HG02981 (cell line): ENCODE data around the gene TSKS.
"Not testable (repeated sequence)": the region's sequence is repeated elsewhere in the genome, so short reads cannot be mapped to it uniquely, and the experiment has no call there.

Source experiments
- ATAC-seq: cut with Tn5 transposase; IDR thresholded peaks from one replicate; pipeline ENCODE4 v1.9.1; 2021; ENCODE audit warnings: mild to moderate bottlenecking, moderate library complexity; ENCODE audit not compliant: unreplicated experiment

The TSKS gene

DNA sequence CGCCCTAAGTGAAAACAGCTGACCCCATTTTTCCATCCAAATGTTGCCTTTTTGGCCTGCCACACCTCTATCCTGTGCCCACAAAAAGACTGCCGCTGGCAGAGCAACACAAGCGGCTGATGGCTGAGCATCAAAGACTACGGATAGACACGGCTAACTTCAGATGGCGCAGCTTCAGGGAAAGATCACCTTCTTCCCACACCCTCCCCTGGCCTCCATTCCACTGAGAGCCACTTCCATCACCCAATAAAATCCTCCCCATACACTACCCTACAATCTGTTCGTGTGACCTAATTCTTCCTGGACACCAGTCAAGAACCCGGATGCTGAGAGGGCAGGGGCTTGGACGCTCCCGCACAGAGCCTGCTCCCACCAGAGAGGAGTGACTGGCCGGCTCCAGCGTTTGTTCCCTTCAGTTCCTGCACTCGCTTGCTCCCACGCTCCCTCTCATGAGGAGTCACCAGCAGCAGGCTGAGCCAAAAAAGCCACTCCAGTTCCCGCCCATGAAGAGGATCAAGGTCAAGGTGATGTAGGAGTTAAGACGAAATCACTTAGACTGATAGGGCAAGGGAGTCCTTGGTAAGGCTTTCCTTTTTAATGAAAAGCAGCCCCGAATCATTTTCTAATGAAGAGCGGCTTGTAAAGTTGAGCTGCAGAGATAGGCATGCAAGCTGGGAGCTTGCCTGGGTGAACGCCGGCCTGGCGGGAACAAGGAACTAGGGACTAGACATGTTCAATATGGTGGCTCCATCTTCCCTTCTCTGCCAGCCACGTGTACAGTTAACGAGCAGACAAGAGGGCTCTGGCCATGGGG lies 35.7 kb downstream of the TSKS start:
- no peak for ATAC-seq

GRCh38 chr19:49719420-49719819 lies 43.7 kb downstream of the TSKS start:
- not testable (repeated sequence) for ATAC-seq

DNA sequence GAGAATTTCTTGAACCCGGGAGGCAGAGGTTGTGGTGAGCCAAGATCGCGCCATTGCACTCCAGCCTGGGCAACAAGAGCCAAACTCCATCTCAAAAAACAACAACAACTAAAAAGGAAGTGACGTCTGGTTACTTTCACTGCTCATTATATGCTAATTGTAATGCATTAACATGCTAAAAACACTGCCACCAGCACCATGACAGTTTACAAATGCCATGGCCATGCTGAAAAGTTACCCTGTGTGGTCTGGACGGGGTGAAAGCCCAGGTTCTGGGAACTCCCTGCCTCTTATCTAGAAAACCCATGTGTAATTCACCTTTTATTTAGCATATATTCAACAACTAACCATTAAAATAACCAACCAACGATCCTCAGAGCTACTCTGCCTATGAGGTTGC lies 44.1 kb downstream of the TSKS start:
- no peak for ATAC-seq

GRCh38 chr19:49718511-49718910 lies 44.6 kb downstream of the TSKS start:
- no peak for ATAC-seq

DNA sequence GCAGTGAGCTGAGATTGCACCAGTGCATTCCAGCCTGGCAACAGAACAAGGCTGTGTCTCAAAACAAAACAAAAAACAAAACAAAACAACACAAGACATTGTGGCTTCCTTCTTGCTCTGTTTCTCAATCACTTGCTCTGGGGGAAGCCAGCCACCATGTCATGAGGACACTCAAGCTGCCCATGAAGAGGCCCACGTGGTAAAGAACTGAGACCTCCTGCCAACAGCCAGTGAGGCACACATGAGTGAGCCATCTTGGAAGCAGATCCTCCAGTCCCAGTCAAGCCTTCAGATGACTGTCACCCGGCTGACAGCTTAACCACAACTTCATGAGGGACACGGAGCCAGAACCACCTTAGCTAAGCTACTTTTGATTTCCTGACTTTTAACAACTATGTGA lies 47.0 kb downstream of the TSKS start:
- no peak for ATAC-seq

DNA sequence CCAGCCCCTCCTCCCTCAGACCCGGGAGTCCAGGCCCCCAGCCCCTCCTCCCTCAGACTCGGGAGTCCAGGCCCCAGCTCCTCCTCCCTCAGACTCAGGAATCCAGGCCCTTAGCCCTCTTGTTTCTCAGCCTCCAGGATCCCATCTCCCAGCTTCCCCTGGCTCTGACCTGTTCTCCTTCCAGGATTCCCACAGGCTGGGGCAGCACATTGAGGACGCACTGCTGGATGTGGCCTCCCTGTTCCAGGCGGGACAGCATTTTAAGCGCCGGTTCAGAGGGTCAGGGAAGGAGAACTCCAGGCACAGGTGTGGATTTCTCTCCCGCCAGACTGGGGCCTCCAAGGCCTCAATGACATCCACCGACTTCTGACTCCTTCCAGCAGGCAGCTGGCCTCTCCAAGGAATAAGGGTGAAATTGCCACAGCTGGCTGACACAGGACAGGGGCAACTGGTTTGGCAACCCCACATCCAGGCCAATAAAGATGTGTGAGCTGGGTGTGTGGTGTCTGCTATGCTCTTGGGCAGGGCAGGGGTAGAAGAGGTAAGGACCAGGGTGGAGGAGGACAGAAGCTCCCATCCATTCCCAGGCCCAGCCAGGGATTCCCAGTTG lies 49.8 kb downstream of the TSKS start:
- no peak for ATAC-seq

- ATAC-seq: no peak
These were observed 50.7 kb downstream of the TSKS start for GRCh38 chr19:49712397-49712859.

- ATAC-seq: no peak
These were observed 52.6 kb downstream of the TSKS start for GRCh38 chr19:49710372-49710951.

DNA sequence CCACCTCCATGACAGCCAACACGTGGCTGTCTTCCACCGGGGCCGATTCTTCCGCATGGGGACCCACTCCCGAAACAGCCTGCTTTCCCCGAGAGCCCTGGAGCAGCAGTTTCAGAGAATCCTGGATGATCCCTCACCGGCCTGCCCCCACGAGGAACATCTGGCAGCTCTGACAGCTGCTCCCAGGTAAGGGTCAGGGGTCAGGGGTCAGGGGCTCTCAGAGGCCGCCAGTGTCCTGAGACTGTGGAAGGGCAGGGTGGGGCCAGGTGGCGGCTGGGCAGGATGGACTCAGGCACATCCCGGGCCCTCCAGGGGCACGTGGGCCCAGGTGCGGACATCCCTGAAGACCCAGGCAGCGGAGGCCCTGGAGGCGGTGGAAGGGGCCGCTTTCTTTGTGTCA lies 57.2 kb downstream of the TSKS start:
- no peak for ATAC-seq

DNA sequence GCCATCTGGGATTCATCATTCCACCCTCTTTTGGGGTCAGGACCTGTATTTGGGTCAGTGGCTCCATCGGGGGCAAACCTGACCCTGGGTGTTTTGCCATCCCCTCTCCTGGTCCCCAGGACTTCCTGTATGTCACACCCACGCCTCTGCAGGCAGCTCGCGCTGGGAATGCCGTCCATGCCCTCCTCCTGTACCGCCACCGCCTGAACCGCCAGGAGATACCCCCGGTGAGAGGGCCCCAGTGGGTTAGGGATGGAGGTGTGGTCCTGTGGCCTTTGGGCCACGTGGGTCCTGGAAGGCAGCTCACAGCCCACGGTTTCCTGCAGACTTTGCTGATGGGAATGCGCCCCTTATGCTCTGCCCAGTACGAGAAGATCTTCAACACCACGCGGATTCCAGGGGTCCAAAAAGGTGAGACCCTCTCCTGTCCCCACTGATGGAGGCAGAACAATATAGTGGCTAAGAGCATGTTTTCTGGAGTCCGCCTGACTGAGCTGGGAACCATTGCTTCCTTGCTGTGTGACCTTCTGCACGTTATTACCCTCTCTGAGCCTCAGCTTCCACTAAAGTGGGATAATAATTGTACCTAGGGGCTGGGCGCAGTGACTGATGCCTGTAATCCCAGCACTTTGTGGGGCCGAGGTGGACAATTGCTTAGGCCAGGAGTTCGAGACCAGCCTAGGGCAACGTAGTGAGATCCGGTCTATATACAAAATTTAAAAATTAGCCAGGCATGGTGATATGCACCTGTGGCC lies 58.0 kb downstream of the TSKS start:
- ATAC-seq: no peak

DNA sequence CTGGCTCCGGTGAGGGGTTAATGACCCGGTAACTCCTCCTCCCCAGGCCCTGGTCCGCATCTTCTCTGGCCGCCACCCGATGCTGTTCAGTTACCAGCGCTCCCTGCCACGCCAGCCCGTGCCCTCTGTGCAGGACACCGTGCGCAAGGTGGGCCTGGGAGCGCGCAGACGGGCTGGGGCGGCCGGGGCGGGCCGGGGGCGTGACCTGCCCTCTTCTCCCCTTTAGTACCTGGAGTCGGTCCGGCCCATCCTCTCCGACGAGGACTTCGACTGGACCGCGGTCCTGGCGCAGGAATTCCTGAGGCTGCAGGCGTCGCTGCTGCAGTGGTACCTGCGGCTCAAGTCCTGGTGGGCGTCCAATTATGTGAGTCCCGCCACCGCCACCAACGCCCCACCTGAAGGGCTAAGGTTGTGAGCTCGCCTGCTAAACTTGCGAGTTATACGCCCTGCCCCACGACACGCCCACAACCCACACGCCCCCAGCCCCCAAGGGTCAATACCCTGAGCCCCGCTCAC lies 61.8 kb downstream of the TSKS start:
- ATAC-seq: no peak

- no peak for ATAC-seq
These were observed 62.5 kb downstream of the TSKS start for GRCh38 chr19:49700563-49700962.

GRCh38 chr19:49699364-49699763 lies 63.7 kb downstream of the TSKS start:
- no peak for ATAC-seq

DNA sequence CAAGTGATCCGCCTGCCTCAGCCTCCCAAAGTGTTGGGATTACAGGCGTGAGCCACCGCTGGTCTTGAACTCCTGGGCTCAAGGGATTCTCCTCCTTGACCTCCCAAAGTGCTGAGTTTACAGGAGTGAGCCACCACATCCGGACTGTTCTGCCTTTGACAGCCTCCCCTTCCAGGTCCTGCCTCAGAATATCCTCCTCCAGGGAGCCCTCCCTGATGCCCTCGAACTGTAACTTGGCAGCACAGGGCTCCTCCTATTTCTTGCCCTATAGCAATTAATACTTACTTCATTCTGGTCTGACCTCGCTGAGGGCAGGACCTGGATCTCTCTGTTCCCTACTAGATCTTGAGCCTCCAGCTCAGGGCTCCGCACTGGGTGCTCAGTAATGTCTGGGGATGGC lies 66.2 kb downstream of the TSKS start:
- no peak for ATAC-seq

GRCh38 chr19:49696115-49696514 lies 67.0 kb downstream of the TSKS start:
- no peak for ATAC-seq

DNA sequence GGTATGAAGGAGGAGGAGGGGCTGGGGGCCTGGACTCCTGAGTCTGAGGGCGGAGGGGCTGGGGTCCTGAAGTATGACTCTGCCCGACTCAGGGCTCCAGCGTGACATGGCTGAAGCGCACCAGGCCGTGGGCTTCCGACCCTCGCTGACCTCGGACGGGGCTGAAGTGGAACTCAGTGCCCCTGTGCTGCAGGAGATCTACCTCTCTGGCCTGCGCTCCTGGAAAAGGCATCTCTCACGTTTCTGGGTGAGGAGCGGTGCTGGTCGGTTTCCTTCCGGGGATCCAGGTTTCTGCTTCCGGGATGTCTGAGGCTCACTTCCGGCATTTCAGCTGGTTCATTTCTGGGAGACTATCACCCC lies 71.0 kb downstream of the TSKS start:
- no peak for ATAC-seq

DNA sequence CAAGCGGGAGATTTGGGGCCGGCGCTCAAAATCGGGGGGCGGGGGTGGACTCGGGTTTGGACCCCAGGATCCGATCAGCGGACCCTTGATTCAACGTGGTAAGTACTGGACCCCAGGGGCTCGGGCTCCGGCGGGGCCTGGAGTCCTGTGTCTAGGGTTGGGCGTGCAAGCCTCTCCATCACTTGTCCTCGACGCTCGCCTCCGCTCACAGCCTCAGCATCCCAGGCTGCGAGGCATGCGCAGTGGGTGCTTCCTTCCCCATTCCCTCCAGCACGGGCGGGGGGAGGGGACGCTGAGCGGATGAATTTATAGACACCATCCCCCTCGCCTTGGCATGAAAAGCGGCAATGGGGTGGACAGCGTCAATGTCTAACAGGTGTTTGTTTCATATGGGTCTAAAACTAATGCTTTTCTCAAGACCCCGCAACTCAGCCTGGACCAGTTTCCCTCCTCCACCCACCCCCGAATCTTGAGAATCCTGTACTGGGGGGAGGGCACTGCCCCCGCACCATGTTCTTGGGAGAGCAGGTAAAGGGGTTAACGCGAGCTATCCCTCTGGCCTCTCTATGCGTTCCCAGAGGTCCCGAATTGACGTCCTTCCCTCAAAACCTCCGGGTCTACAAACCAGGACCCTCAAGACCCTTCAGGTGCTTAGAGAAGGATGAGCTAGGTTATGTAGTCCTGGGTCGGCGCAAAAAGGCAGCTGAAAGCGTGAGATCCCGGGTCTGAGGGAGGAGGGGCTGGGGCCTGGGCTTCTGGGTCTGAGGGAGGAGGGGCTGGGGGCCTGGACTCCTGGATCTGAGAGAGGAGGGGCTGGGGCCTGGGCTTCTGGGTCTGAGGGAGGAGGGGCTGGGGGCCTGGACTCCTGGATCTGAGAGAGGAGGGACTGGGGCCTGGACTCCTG lies 71.6 kb downstream of the TSKS start:
- ATAC-seq: no peak

DNA sequence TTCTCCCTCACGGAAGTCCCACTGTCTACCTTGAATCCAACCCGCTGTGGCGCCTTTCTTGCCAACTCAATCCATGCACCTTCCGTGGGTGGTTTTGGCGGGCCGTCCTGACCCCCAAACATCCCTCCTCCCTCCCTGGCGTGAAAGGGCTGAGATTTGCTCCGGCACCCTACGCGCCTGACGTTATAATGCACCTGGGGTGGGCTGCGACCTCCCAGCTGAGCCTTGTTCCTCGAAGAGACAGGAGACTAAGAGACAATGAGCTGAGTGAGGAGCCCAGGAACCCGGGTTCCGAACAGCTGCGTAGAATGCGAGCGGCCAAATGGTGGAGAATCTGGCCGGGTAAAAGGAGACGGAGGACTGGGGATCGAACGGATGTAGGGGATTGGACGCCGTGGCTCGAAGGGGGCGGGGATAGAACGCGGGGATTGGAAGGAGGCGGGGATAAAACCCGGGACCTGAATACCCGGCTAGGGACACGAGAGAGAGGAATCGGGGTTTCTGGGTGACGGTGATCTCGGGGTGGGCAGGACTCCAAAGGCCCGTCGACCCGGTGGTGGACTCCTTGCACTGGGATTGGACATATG lies 72.4 kb downstream of the TSKS start, which contains the start of gene CPT1C:
CPT1C (plus strand) TSS at position 461 of the 587 bp plus-strand sequence. CDS start 1,137 bp downstream, outside the sequence.
- ATAC-seq: no peak

DNA sequence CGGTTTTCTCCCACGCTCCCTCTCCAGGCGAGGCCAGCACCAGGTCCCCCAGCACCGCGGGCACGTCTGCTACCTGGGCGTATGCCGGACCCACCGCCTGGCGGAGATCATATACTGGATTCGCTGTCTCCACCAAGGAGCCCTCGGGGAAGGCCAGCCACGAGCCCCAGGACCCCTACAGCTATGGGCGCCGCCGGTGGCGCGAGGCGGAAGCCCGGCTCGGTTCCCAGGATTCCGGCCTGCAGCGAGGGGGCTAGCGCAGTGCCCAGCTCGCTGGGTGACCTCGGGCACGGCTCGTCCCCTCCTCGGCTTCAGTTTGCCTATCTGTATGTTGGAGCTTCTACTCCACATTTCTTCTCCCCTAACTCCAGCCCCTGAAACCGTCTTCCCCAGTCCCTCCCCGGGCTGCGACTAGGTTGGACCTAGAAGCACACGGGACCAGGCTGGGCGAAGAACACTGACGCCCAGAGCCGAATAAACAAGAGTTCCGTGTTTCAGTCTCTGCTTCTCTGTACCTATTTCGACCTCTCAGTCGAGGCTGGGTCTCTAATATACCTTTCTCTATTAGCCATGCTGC lies 72.9 kb downstream of the TSKS start:
- ATAC-seq: no peak
